Measurements from ENCODE around the gene RRAS.

RRAS gene

DNA sequence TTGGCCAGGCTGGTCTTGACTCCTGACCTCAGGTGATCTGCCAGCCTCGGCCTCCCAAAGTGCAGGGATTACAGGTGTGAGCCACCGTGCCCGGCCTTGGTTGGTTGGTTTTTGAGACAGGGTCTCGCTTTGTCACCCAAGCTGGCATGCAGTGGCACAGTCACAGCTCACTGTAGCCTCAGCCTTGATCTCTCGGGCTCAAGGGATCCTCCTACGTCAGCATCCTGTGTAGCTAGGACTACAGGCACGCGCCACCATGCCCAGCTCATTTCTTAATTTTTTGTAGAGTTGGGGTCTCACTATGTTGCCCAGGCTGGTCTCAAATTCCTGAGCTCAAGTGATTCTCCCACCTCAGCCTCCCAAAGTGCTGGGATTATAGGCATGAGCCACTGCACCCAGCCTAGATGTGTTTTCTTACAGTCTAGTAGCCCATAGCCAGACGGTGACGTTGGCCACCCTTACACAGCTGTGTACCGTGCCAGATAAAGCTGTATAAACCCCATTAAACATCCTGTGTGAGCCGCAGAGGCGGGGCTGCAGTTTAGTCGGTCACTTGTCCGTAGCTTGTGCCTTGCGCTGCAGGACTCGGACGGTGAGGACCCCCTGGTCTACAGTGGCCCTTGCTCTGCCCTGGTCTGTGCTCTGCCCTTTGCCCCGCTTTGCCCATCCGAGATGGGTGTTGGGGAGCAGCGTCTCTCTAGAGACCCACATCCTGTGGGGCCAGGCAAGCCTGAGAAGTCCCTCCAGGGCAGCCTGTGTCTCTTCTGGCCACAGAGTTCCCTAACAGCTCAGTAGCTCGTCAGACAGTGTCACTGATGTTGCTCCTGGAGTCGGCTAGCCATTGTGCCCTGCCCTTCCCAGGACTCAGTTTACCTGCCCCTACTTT is 15.9 kb upstream of the RRAS start:
- Histone ChIP-seq H2AFZ (ENCODE audit: low read depth, low read length) (no peak overlapping the region), H3K9me3 (ENCODE audit: insufficient read depth, low read length) (no peaks in the 10 kb centered on the region), H3K27ac (ENCODE audit: low read length) (no peak overlapping the region), H3K4me1 (ENCODE audit: low read length) (no peaks in the 10 kb centered on the region), H4K20me1 (ENCODE audit: insufficient read depth, low read length) (no peaks in the 10 kb centered on the region), H3K4me3 (ENCODE audit: low read length) (no peak overlapping the region), H3K9ac (ENCODE audit: low read length) (no peak overlapping the region), H3K79me2 (ENCODE audit: low read length) (no peaks in the 10 kb centered on the region), H3K27me3 (ENCODE audit: low read depth, low read length) (no peaks in the 10 kb centered on the region), H3K36me3 (replicated peaks; ENCODE audit: low read depth, low read length) (peaks cover 77% of the 10 kb centered on the region), H3K4me2 (ENCODE audit: low read length) (no peak overlapping the region)
- no peak for TF ChIP-seq EZH2phosphoT487 (IDR thresholded peaks at IDR 0.05; ENCODE audit: low read depth)
- TF ChIP-seq, protein P1, sequence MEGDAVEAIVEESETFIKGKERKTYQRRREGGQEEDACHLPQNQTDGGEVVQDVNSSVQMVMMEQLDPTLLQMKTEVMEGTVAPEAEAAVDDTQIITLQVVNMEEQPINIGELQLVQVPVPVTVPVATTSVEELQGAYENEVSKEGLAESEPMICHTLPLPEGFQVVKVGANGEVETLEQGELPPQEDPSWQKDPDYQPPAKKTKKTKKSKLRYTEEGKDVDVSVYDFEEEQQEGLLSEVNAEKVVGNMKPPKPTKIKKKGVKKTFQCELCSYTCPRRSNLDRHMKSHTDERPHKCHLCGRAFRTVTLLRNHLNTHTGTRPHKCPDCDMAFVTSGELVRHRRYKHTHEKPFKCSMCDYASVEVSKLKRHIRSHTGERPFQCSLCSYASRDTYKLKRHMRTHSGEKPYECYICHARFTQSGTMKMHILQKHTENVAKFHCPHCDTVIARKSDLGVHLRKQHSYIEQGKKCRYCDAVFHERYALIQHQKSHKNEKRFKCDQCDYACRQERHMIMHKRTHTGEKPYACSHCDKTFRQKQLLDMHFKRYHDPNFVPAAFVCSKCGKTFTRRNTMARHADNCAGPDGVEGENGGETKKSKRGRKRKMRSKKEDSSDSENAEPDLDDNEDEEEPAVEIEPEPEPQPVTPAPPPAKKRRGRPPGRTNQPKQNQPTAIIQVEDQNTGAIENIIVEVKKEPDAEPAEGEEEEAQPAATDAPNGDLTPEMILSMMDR (IDR thresholded peaks at IDR 0.05; ENCODE audit: low read depth, low read length), result no peak

DNA sequence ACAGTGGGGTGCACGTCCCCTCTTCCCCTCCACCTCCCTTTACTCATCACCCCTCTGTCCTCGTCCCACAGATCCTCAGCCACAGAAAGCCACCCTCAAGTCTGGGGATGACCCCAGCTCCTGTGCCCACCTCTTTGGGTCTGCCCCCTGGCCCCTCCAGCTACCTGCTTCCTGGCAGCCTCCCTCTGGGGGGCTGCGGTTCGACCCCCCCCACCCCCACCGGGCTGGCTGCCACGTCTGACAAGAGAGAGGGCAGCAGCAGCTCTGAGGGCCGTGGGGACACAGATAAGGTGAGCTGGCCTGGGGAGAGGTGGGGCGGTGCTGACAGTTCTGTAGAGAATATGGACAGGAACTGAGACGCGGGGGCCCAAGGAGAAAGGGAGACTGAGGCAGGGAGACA is 14.6 kb upstream of the RRAS start:
- Histone ChIP-seq H3K27me3 (ENCODE audit: low read depth, low read length) (no peaks in the 10 kb centered on the region), H3K4me3 (ENCODE audit: low read length) (no peak overlapping the region), H2AFZ (ENCODE audit: low read depth, low read length) (no peak overlapping the region), H3K9ac (ENCODE audit: low read length) (no peak overlapping the region), H3K9me3 (ENCODE audit: insufficient read depth, low read length) (no peaks in the 10 kb centered on the region), H3K36me3 (replicated peaks; ENCODE audit: low read depth, low read length) (peaks cover 76% of the 10 kb centered on the region), H3K27ac (ENCODE audit: low read length) (no peak overlapping the region), H3K79me2 (ENCODE audit: low read length) (peaks cover 4% of the 10 kb centered on the region; the same call in 1 of the 2 replicates), H4K20me1 (ENCODE audit: insufficient read depth, low read length) (0 out of 2 replicates have a peak, but pooled peaks cover 8% of the 10 kb centered on the region), H3K4me2 (ENCODE audit: low read length) (no peak overlapping the region), H3K4me1 (ENCODE audit: low read length) (no peaks in the 10 kb centered on the region)
- no peak for TF ChIP-seq EZH2phosphoT487 (IDR thresholded peaks at IDR 0.05; ENCODE audit: low read depth)
- TF ChIP-seq, protein P1 (IDR thresholded peaks at IDR 0.05; ENCODE audit: low read depth, low read length), result no peak

DNA sequence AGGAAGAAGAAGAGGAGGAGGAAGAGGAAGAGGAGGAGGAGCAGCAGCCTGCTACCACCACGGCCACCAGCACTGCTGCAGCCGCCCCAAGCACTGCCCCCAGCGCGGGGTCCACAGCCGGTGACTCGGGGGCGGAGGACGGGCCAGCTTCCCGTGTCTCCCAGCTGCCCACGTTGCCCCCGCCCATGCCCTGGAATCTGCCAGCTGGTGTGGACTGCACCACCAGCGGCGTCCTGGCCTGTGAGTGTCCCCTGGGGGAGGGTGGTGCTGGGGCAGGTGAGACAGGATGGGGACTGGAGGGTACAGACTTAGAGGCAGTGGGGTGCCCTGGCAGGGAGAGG is 13.5 kb upstream of the RRAS start:
- no peaks in the 10 kb centered on the region for H3K27me3 ChIP-seq (ENCODE audit: low read depth, low read length)
- H3K4me3 ChIP-seq (ENCODE audit: low read length), result no peak overlapping the region
- peaks cover 66% of the 10 kb centered on the region for H3K36me3 ChIP-seq (replicated peaks; ENCODE audit: low read depth, low read length)
- H3K27ac ChIP-seq (ENCODE audit: low read length), result no peak overlapping the region
- H3K4me2 ChIP-seq (ENCODE audit: low read length), result no peak overlapping the region
- H4K20me1 ChIP-seq (ENCODE audit: insufficient read depth, low read length), result 0 out of 2 replicates have a peak, but pooled peaks cover 8% of the 10 kb centered on the region
- H3K9ac ChIP-seq (ENCODE audit: low read length), result no peak overlapping the region
- H3K9me3 ChIP-seq (ENCODE audit: insufficient read depth, low read length), result no peaks in the 10 kb centered on the region
- H3K4me1 ChIP-seq (ENCODE audit: low read length), result no peaks in the 10 kb centered on the region
- H2AFZ ChIP-seq (ENCODE audit: low read depth, low read length), result no peak overlapping the region
- H3K79me2 ChIP-seq (ENCODE audit: low read length), result peaks cover 4% of the 10 kb centered on the region; the same call in 1 of the 2 replicates
- no peak for TF ChIP-seq EZH2phosphoT487 (IDR thresholded peaks at IDR 0.05; ENCODE audit: low read depth)
- TF ChIP-seq, protein P1 (IDR thresholded peaks at IDR 0.05; ENCODE audit: low read depth, low read length), result no peak

DNA sequence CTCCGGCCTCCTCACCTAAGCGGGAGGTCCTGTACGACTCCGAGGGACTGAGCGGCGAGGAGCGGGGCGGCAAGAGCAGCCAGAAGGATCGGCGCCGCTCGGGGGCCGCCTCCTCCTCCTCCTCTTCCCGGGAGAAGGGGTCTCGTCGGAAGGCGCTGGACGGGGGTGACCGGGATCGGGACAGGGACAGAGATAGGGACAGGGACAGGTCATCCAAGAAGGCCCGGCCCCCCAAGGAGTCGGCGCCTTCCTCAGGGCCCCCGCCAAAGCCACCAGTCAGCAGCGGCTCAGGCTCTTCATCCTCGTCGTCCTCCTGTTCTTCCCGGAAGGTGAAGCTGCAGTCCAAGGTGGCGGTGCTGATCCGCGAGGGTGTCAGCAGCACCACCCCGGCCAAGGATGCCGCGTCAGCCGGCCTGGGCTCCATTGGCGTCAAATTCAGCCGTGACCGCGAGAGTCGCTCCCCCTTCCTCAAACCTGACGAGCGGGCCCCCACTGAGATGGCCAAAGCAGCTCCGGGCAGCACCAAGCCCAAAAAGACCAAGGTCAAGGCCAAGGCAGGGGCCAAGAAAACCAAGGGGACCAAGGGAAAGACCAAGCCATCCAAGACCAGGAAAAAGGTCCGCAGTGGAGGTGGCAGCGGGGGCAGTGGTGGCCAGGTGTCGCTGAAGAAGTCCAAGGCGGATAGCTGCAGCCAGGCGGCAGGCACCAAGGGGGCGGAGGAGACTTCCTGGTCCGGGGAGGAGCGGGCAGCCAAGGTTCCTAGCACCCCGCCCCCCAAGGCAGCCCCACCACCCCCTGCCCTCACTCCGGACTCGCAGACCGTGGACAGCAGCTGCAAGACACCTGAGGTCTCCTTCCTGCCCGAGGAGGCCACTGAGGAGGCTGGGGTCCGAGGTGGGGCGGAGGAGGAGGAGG is 12.9 kb upstream of the RRAS start:
- Histone ChIP-seq H3K4me1 (ENCODE audit: low read length) (no peaks in the 10 kb centered on the region), H3K27me3 (ENCODE audit: low read depth, low read length) (no peaks in the 10 kb centered on the region), H3K4me3 (ENCODE audit: low read length) (no peak overlapping the region), H3K9ac (ENCODE audit: low read length) (no peak overlapping the region), H4K20me1 (ENCODE audit: insufficient read depth, low read length) (0 out of 2 replicates have a peak, but pooled peaks cover 8% of the 10 kb centered on the region), H2AFZ (ENCODE audit: low read depth, low read length) (no peak overlapping the region), H3K36me3 (replicated peaks; ENCODE audit: low read depth, low read length) (peaks cover 62% of the 10 kb centered on the region), H3K4me2 (ENCODE audit: low read length) (no peak overlapping the region), H3K79me2 (ENCODE audit: low read length) (peaks cover 4% of the 10 kb centered on the region; the same call in 1 of the 2 replicates), H3K27ac (ENCODE audit: low read length) (no peak overlapping the region), H3K9me3 (ENCODE audit: insufficient read depth, low read length) (no peaks in the 10 kb centered on the region)
- TF ChIP-seq, protein P1 (IDR thresholded peaks at IDR 0.05; ENCODE audit: low read depth, low read length), result no peak
- no peak for TF ChIP-seq EZH2phosphoT487 (IDR thresholded peaks at IDR 0.05; ENCODE audit: low read depth)
